Tibial nerve (tissue), 4 donors: Measurements from ENCODE around the gene RPL5. TPM values are rescaled to one million over a fixed set of nuclear protein-coding genes. Genes with fewer than 3 reads are reported as not detected.

ENCODE experiments used
- DNase-seq, 2 donors: peaks; one replicate each; pipeline ENCODE4 v3.0.0-alpha.2; 2019; ENCODE audit warnings: low spot score in 2 of 2
- H3K27ac ChIP-seq, 4 donors: fragments of 200-600 bp; sonication (generic) in 3 of 4; one replicate each; pipeline ENCODE4 v1.5.1; 2017 to 2019; ENCODE audit warnings: mild to moderate bottlenecking in 1 of 4
- H3K27me3 ChIP-seq, 2 donors: fragments of 200-600 bp; sonication (generic) in 1 of 2; one replicate each; pipeline versions ENCODE4 v1.5.1 to v1.6.0; 2017 to 2019
- H3K36me3 ChIP-seq, 3 donors: fragments of 200-600 bp; sonication (generic); one replicate each; pipeline ENCODE4 v1.5.1; 2018 to 2019
- H3K4me1 ChIP-seq, 4 donors: fragments of 200-600 bp; sonication (generic) in 3 of 4; one replicate each; pipeline ENCODE4 v1.5.1; 2017 to 2019
- H3K4me3 ChIP-seq, 4 donors: fragments of 200-600 bp; sonication (generic) in 3 of 4; one replicate each; pipeline ENCODE4 v1.5.1; 2017 to 2019; ENCODE audit warnings: mild to moderate bottlenecking in 1 of 4, moderate library complexity in 1 of 4
- H3K9me3 ChIP-seq, 4 donors: fragments of 200-600 bp; sonication (generic) in 3 of 4; one replicate each; pipeline ENCODE4 v1.5.1; 2017 to 2019
- EP300 ChIP-seq, 2 donors: sonication (generic); formaldehyde crosslinking; IDR thresholded peaks; one replicate each; pipeline ENCODE4 v1.6.1; 2017; ENCODE audit warnings: antibody characterized with exemption in 2 of 2, mild to moderate bottlenecking in 1 of 2
- POLR2A ChIP-seq, 2 donors: fragments of 450-650 bp; IDR thresholded peaks; one replicate each; pipeline ENCODE4 v1.6.1; 2017; ENCODE audit warnings: antibody characterized with exemption in 2 of 2, mild to moderate bottlenecking in 2 of 2, moderate library complexity in 2 of 2
- WGBS, 2 donors: methylation state at CpG; one replicate each; pipeline ENCODE4 v1.1.5; 2018; 5-methylcytosine and 5-hydroxymethylcytosine counted together
- total RNA-seq, 4 donors: library from RNA; depleted of rRNA; stranded (reverse); fragments of >200 nt; gene quantifications; one replicate each; pipeline ENCODE4 v1.1.0, GENCODE V29; 2016
- TF ChIP-seq, protein P1 (sequence below), 5 experiments: fragments of 200-600 bp in 3 of 5; fragments of 450-650 bp in 2 of 5; sonication (generic) in 3 of 5; IDR thresholded peaks; one replicate each; pipeline ENCODE4 v1.5.1; 2016 to 2019; ENCODE audit warnings: antibody characterized with exemption in 5 of 5, mild to moderate bottlenecking in 3 of 5, moderate library complexity in 2 of 5

The RPL5 gene
- total RNA-seq, 4 donors from 2014 or later = 1,387 to 1,574 (median 1,436) TPM

DNA sequence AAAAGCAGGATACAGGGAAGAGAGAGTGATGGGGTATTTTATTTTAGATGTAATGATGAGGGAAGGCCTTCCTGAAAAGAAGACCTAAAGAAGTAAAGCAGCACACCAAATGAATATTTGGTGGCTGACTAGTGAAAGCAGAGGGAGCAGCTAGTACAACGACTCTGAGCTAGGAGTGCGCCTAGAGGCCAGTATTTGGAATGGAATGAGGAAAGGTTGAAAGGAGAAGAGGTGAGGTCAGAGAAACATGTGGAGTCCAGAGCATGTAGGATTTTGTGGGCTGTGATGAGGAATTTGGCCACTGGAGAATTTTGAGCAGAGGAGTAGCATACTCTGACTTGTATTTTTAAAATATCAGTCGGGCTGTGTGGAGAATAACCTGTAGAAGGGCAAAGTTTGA is 11.8 kb upstream of the RPL5 start:
- no peak for DNase-seq
- Histone ChIP-seq H3K4me1 (no peaks in the 10 kb centered on the region), H3K27ac (no peak overlapping the region), H3K4me3 (no peak overlapping the region), H3K9me3 (no peaks in the 10 kb centered on the region), H3K36me3 (no peaks in the 10 kb centered on the region), H3K27me3 (no peaks in the 10 kb centered on the region)
- TF ChIP-seq POLR2A (IDR thresholded peaks at IDR 0.05) (no peak), EP300 (IDR thresholded peaks at IDR 0.05) (no peak)
- TF ChIP-seq, protein P1, sequence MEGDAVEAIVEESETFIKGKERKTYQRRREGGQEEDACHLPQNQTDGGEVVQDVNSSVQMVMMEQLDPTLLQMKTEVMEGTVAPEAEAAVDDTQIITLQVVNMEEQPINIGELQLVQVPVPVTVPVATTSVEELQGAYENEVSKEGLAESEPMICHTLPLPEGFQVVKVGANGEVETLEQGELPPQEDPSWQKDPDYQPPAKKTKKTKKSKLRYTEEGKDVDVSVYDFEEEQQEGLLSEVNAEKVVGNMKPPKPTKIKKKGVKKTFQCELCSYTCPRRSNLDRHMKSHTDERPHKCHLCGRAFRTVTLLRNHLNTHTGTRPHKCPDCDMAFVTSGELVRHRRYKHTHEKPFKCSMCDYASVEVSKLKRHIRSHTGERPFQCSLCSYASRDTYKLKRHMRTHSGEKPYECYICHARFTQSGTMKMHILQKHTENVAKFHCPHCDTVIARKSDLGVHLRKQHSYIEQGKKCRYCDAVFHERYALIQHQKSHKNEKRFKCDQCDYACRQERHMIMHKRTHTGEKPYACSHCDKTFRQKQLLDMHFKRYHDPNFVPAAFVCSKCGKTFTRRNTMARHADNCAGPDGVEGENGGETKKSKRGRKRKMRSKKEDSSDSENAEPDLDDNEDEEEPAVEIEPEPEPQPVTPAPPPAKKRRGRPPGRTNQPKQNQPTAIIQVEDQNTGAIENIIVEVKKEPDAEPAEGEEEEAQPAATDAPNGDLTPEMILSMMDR (IDR thresholded peaks at IDR 0.05) = no peak
- WGBS, 2 donors = 41 to 50% methylated on average over 3 of the region's 3 CpGs

DNA sequence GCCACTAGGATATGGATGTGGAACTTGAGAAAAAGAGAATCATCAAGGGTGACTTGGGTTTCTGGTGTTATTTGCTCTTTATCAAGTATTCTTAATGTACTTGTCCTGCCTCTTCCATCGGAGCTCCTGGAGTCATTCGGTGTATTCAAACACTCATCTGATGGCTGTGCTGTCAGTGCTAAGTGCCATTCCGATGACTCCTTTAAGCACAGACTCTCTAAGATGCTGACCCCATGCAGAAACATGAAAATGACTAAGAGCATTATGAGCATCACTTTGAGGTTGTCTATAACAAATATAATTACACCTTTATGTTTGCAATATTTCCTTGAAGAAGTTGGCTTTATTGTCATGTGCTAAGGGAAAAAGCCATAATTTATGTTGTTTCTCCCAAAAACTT is 11.3 kb upstream of the RPL5 start:
- no peak overlapping the region for H3K4me3 ChIP-seq
- H3K27me3 ChIP-seq = no peaks in the 10 kb centered on the region
- no peak overlapping the region for H3K27ac ChIP-seq
- no peaks in the 10 kb centered on the region for H3K36me3 ChIP-seq
- no peak for TF ChIP-seq POLR2A (IDR thresholded peaks at IDR 0.05)
- TF ChIP-seq, protein P1 (IDR thresholded peaks at IDR 0.05) = no peak
- no peak for TF ChIP-seq EP300 (IDR thresholded peaks at IDR 0.05)
- no peaks in the 10 kb centered on the region for H3K9me3 ChIP-seq
- 88 to 91% methylated on average over 3 of the region's 3 CpGs for WGBS, 2 donors
- DNase-seq = no peak
- no peaks in the 10 kb centered on the region for H3K4me1 ChIP-seq

DNA sequence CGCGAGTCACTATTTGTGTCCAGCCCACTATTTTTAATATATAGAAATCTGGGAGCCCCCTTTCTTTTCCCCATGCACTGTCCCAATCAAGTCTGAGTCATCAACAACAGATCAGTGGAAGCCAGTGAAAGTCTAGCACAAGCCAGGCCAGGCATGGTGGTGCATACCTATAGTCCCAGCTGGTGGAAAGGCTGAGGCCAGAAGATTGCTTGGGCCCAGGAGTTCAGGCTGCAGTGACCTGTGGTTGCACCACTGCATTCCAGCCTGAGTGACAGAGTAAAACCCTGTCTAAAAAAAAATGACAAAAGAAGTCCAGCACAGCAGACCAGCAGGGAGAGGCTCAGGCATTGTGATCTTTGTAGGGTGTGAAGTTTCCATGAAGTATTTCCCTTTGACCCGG is 9.0 kb upstream of the RPL5 start:
- peak overlapping the region in 1 of 4 donors; percentile 22 for H3K27ac ChIP-seq
- no peak overlapping the region for H3K4me3 ChIP-seq
- TF ChIP-seq, protein P1 (IDR thresholded peaks at IDR 0.05) = no peak
- TF ChIP-seq POLR2A (IDR thresholded peaks at IDR 0.05) (no peak), EP300 (IDR thresholded peaks at IDR 0.05) (no peak)
- no peaks in the 10 kb centered on the region for H3K9me3 ChIP-seq
- H3K4me1 ChIP-seq = no peaks in the 10 kb centered on the region
- WGBS, 2 donors = 78 to 80% methylated on average over 3 of the region's 3 CpGs
- H3K36me3 ChIP-seq = no peaks in the 10 kb centered on the region
- no peaks in the 10 kb centered on the region for H3K27me3 ChIP-seq
- no peak for DNase-seq

DNA sequence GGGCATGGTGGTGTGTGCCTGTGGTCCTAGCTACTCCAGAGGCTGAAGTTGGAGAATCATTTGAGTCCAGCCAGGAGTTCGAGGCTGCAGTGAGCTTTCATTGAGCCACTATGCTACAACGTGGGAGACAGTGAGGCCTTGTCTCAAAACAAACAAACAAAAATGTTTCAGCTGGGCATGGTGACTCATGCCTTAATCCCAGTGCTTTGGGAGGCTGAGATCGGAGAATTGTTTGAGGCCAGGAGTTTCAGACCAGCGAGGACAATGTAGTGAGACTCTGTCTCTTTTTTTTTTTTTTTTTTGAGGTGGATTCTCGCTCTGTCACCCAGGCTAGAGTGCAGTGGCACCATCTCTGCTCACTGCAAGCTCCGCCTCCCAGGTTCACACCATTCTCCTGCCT is 5.0 kb upstream of the RPL5 start:
- Histone ChIP-seq H3K4me1 (no peaks in the 10 kb centered on the region), H3K27me3 (no peaks in the 10 kb centered on the region), H3K27ac (no peak overlapping the region), H3K4me3 (no peak overlapping the region), H3K9me3 (no peaks in the 10 kb centered on the region), H3K36me3 (no peaks in the 10 kb centered on the region)
- 49 to 62% methylated on average over 5 to 6 of the region's 6 CpGs for WGBS, 2 donors
- no peak for DNase-seq
- TF ChIP-seq, protein P1 (IDR thresholded peaks at IDR 0.05) = no peak
- TF ChIP-seq EP300 (IDR thresholded peaks at IDR 0.05) = no peak
- no peak for TF ChIP-seq POLR2A (IDR thresholded peaks at IDR 0.05)

DNA sequence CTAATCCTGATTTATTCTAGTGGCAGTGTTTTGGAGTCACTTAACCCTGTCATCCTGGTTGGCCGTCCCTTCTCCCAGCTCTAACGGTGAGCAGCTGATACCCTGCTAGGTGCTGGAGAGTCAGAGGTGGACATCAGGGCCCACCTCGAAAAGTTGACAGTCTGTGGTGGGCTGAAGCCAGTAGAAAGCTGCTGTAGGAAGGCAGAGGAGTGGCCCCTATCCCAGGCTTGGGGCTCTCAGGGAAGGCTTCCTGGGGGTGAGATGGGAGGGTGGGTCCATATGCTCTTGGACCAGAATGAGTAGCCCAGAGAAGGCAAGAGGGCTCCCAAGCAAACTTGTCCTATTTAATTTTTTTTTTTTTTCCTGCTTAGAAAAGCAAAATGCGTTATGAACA is 475 bp upstream of the RPL5 start:
- no peak for DNase-seq
- Histone ChIP-seq H3K4me1 (peaks cover 0 to 34% (median 18%) of the 10 kb centered on the region in 4 donors), H3K27me3 (no peaks in the 10 kb centered on the region), H3K36me3 (peaks cover 6 to 19% (median 6%) of the 10 kb centered on the region in 3 donors), H3K4me3 (peak overlapping the region in 3 of 4 donors; percentile 58 to 98 (median 80)), H3K9me3 (no peaks in the 10 kb centered on the region), H3K27ac (peak overlapping the region in 3 of 4 donors; percentile 90 to 95 (median 90))
- 60 to 62% methylated on average over 4 of the region's 4 CpGs for WGBS, 2 donors
- TF ChIP-seq EP300 (IDR thresholded peaks at IDR 0.05) (no peak), POLR2A (IDR thresholded peaks at IDR 0.05) (no peak)
- TF ChIP-seq, protein P1 (IDR thresholded peaks at IDR 0.05) = no peak
